Esophagus muscularis mucosa (tissue), 3 donors: Measurements from ENCODE around the gene RNU6-9.

Experiments
- POLR2A ChIP-seq: fragments of 450-650 bp; IDR thresholded peaks from one replicate; pipeline ENCODE4 v1.6.1; 2017; ENCODE audit warnings: antibody characterized with exemption, moderate library complexity, mild to moderate bottlenecking, low read depth
- TF ChIP-seq, protein P1 (sequence below), 3 experiments: fragments of 200-600 bp in 2 of 3; fragments of 450-650 bp in 1 of 3; sonication (generic) in 2 of 3; IDR thresholded peaks; one replicate each; pipeline ENCODE4 v1.5.1; 2017 to 2019; ENCODE audit warnings: antibody characterized with exemption in 3 of 3, mild to moderate bottlenecking in 2 of 3, moderate library complexity in 1 of 3

- TF ChIP-seq, protein P1, sequence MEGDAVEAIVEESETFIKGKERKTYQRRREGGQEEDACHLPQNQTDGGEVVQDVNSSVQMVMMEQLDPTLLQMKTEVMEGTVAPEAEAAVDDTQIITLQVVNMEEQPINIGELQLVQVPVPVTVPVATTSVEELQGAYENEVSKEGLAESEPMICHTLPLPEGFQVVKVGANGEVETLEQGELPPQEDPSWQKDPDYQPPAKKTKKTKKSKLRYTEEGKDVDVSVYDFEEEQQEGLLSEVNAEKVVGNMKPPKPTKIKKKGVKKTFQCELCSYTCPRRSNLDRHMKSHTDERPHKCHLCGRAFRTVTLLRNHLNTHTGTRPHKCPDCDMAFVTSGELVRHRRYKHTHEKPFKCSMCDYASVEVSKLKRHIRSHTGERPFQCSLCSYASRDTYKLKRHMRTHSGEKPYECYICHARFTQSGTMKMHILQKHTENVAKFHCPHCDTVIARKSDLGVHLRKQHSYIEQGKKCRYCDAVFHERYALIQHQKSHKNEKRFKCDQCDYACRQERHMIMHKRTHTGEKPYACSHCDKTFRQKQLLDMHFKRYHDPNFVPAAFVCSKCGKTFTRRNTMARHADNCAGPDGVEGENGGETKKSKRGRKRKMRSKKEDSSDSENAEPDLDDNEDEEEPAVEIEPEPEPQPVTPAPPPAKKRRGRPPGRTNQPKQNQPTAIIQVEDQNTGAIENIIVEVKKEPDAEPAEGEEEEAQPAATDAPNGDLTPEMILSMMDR (IDR thresholded peaks at IDR 0.05), result no peak
- no peak for TF ChIP-seq POLR2A
These were observed 23.5 kb downstream of the RNU6-9 start for GRCh38 chr19:916645-917322.
